HG02759 (cell line): Measurements from ENCODE around the gene PTPN7.
"Not testable (repeated sequence)": the region's sequence is repeated elsewhere in the genome, so short reads cannot be mapped to it uniquely, and the experiment has no call there.

Experiments used
- ATAC-seq: cut with Tn5 transposase; IDR thresholded peaks from one replicate; pipeline ENCODE4 v1.9.1; 2021; ENCODE audit warnings: mild to moderate bottlenecking, moderate library complexity; ENCODE audit not compliant: unreplicated experiment

PTPN7 gene

DNA sequence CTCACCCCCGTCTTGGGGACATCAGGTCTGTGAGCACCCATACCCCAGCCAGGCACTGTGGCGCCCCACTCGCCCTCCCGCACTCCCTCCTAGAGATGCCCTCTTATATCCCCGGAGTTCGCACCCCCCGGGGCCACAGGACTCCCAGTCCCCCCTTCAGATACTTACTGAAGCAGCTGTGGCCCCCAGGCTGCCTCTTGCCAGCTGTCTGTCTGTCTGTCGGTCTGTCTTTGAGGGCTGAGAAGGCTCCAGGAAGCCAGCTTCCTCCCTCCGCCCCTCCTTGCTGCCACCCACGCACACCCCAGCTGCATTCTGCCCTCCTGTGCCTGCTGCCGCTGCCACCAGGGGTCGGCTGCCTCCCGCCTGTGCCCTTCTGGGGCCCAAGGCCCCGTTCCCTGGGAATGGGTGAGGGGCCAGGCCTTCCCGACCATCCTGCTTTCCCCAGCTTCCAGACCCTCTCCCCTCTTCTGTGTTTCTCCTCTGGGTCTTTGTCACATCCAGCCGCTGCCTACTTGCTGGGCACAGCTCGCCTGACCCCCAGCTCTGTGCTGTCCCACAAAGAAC is at the start of gene PTPN7:
PTPN7 (minus strand) TSS at position 226 of the 564 bp plus-strand sequence. CDS start 1,200 bp downstream, outside the sequence.
- ATAC-seq: peak; percentile 65

DNA sequence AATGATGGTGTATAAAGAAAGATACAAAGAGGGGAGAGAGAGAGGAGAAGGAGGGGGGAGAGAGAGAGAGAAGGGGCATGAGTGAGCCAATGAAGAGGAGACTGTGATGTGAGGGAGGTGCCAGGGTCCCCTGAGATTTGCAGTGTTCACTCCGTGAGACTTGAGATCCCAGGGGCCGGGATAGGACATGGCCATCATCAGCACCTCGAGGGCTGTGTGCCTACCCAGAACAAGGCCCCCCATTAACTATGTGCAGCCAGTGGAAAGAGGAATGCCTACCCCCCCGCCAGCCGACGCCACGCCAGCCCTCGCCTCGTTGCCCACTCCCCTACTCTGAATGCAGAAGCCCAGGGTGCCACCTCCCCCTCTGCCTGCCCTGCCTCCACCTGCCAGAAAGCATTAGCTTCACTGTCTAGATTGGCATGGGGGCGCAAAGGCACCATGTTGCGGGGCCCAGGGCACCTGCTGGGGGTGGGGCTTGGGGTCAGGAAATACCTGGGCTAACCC is 48.0 kb upstream of the PTPN7 start:
- no peak for ATAC-seq

DNA sequence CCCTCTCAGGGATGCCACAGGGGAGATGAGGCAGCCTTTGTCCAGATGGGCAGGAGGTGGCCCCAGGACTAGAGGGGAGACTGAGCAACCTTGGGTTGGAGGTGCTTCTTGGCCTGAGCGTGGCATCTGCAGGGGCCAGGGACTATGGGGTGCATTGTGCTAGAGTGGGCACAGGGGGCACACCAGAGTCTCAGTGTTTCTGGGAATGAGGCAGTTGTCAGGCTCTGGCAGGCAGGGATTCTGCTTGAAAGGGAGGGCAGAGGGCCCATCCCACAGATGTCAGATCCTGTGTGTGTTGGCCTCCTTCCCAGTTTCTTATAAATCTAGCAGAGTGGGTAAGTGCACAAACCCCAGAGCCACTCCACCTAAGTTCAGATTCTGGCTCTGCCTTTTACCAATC is 46.9 kb upstream of the PTPN7 start:
- no peak for ATAC-seq

DNA sequence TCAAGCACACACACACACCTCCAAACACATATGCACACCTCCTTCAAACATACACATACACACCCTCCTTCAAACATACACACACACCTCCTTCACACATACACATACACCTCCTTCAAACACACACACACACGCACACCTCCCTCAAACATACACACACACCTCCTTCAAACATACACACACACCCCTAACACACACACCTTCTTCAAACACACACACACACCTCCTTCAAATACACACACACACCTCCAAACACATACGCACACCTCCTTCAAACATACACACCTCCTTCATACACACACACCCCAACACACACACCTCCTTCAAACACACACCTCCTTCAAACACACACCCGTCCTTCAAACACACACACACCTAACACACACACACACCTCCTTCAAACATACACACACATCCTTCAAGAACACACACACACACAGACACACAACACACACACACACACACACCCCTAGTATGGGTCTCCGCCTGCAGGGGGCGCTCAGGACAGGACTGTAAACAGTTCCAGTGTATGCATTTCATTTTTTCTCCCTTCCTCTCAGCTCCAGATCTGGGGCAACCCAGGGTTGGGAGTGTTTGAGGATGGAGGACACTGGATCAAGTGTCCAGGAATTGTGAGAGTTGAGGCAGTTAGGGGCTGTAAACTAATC is 45.3 kb upstream of the PTPN7 start:
- no peak for ATAC-seq

DNA sequence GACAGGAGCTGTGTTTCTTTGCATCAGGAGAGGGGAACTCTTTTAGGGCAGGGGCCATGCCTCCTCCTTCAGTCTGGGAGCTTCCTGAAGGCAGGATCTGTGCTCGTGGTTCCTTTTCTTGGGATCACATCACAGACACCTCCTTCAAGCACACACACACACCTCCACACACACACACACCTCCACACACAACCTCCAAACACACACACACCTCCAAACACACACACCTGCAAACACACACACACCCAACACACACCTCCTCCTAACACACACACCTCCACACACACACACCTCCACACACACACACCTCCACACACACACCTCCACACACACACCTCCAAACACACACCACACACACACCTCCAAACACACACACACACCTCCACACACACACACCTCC is 43.7 kb upstream of the PTPN7 start:
- no peak for ATAC-seq

DNA sequence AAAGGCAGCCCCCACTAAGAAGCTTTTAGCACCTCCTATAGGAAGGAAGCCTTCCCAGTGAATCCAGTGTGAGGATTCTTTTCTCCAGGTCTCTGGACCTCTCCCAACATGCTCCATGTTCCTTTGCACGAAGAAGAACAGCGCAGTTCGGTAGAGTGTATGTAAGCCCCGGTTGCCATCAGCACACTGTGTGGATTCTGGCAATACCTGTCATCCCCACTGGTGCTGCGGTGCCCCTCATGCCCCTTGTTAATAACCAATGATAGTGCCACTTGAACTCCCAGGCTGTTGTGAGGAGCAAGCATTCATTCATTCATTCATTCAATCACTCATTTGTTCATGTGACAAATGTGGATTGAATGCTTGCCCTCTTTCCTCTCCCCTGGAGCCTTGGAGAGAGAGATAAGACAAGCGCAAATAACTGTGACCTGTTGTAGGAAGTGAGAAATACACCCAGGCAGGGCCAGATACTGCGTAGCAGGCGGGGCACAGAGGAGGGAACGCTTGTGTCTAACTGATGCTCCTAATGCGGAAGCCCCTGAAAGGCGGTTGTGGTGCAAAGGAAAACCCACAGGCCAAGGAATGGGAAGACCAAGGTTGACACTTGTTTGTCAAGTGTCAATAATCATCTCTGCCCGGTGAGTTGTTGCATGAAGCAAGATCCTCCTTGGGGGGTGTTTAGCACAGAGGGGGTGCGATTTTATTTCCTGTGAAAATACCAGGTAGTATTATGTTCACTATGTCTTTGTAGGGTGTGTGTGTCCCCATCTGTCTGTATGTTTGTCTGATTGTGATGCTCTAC is 43.0 kb upstream of the PTPN7 start:
- no peak for ATAC-seq

DNA sequence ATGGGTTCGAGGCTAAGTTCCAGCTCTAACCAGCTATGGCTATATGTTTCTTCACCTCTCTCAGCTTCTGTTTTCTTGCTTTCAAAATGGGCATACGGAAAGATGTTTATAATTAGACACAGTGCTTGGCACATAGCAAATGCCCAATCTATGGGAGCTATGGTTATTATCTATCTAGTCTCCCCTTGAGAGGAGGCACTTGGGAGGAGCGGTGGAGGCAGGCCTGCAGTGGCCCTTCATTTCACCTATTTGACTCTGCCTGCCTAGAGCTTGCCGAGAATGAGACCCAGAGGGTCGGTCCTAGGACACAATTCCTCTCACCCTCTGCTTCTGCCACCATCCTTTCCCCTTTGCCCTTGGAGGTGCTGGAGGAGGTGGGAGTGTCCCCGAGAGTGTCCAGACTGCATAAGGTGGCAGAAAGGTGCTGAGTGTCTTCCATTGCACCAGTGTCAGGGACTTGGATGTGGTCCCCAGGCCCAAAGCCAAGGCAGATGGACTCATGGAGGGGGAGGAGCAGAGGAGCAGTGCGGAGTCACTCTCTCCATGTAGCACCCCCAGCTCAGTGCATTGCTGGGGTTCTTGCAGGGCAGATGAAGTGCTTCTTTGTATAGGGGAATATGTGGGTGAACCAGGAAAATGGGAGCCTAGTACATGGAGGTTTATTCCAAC is 42.2 kb upstream of the PTPN7 start:
- ATAC-seq: no peak

DNA sequence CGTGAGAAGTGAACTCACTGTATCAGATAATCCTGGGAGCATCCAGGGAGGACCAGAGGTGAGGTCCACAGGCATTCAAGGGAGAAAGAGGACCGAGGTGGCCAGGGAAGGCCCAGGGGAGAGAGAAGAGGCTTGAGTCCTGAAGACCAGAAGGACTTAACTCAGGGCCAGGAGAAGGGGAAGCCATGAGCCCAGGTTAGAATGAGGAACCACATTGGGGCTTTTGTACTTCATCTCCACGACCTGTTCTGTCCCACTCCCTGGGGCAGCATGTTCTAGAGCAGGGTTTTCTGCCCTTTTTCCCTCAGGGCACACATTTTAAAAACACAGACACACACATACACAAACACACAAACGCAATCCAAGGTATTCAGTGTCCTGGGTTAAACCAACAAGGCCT is 41.6 kb upstream of the PTPN7 start:
- no peak for ATAC-seq

DNA sequence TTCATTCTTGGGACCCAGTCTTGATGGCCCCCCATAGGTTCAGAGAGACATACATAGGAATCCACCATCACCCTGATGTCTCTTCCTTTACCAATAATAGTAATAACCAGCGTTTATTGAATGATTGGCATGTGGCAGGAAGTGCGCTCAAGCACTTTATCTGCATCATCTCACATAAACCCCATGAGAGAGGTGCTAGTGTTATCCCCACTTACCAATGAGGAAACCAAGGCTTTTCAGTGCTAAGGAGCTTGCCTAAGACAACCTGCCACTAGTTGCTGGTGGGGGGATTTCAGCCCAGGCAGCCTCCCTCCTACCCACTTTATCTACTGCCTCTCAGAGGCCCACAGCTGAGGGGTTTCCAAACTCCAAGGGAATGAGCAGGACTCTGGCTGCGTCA is 40.9 kb upstream of the PTPN7 start:
- no peak for ATAC-seq

DNA sequence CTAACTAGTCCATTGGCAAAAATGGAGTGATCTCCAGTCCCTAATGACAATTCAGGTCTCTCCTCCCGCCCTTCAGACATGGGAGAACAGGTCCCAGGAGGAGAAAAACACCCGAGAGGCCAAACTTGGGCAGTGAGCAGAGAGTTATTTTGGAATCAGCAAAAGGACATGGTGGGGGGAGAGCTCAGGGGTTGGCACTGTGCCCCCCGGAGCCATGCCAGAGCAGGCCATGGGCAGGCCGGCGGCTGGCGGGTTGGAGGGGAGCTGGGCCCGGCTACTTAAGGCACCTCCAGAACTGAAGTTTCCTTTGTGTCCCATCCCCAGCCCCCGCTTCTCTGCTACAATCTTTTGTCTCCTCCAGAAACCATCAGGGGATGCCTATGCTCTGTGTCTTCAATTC is 40.3 kb upstream of the PTPN7 start:
- no peak for ATAC-seq

DNA sequence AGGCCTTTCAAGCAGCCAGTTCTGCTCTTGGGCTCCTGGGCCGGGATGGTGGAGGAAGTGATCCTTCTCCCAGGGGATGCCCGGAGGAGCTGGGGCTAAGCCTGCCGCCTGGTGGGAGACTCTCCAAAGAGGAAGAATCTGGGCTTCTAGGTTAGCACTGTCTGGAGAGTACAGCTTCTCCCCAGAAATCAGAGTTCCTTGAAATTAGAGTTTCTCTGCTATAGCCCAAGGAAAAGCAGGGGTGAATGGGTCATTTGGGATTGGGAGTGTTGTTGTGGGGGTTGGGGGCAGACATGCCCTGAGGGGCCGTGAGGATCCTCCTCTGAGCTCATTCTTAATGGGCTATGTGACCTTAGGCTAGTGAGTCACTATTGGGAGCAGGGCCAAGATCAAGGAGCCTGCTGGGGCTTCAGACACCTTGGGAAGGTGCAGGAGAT is 39.7 kb upstream of the PTPN7 start:
- ATAC-seq: no peak

DNA sequence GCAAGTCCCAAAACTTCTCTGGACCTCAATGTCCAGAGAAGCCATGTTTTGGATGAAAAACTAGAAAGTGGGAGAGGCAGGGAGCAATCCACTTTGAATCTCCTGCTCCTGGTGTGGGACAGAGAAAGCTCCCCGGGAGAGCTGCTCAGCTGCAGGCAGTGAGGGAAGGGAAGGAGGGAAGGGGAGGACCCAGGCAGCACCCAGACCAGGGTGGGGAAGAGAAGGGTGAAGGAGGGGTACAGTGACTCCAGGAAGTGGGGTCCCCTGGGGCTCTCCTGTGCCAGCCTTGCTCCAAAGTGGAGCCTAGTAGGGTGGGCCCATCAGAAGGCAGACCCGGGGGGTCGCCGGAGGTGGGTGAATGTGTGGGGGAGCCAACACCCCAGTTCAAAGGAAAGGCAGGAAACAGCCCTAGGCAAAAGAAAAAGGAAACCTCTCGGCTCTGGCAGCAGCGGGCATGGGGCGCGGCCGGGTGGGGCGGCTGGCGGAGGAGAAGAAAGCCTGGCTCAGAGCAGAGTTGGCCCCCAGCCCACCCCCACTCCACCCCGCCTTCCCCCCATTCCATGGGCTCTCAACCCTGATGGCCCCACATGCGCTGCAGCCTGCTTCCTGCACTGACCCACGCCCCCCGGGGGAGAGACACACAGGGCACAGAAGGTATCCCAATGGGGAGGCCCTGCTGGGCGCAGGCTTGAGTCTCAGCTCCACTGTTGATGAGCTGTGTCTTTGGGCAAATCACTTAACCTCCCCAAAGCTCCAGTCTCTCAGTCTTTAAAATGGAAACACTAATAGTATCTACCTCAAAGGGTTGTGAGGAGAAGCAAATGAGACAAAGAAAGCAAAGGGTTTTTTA is 38.9 kb upstream of the PTPN7 start:
- no peak for ATAC-seq

DNA sequence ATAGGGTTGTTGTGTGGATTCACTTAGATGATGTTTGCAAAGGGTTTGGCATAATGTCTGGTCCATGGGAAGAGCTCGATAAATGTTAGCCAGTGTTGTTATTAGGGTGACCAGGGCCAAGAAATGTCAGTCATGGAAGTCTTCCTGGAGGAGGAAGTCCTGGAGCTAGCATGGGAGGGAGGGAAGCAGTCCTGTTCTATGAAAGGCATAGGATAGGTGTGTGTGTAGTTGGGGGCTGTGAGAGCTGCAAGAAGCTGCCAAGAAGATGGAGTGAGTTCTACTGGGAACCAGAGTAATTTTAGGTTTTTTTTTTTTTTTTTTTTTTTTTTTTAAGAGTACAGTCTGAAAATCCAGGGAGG is 37.9 kb upstream of the PTPN7 start:
- no peak for ATAC-seq

DNA sequence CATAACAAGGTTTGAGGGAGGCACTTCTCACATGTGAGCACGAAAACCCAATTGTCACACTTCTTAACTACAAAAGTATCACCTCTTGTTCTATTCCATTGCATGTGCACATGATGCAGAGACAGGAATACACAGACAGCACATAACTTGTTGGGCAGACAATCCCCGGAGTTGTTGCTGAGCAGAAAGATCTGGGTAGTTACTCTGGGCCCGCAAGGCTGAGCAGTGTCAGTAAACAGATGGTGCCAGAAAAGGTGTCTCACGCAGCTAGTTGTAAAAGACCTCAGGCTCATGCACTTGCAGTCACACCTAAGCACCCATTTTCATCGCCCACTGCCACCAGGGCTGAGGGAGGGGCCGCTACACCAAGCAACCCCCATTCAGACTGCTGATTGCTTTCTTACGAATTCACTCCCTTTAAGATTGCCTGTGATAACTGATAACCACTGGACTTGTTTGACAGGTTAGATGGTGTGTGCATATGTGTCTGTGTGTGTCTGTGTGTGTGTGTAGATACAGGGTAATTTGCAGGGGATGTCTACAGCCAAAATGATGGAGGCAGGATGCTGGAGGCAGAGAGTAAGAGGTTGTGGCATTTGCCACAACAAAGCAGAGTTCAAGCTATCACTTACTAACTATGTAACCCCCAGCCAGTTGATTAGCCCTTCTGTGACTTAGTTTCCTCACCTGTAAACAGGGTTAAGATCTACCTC is 37.4 kb upstream of the PTPN7 start:
- no peak for ATAC-seq

DNA sequence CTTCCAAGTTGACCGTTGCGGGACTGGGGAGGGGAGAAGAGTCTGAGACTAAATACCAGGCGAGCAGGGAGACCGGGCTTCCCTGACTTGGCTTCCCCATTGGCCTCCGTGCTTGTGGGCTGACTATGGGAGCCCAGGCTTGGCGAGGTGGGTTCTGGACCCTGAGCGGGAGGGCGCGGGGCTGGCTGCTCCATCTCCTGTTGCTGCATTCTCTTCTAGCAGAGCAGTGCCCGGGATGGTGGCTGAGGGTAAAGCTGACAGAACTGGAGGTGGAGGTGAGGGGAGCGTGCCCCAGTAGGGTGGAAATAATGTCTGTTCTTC is 33.9 kb upstream of the PTPN7 start:
- no peak for ATAC-seq

DNA sequence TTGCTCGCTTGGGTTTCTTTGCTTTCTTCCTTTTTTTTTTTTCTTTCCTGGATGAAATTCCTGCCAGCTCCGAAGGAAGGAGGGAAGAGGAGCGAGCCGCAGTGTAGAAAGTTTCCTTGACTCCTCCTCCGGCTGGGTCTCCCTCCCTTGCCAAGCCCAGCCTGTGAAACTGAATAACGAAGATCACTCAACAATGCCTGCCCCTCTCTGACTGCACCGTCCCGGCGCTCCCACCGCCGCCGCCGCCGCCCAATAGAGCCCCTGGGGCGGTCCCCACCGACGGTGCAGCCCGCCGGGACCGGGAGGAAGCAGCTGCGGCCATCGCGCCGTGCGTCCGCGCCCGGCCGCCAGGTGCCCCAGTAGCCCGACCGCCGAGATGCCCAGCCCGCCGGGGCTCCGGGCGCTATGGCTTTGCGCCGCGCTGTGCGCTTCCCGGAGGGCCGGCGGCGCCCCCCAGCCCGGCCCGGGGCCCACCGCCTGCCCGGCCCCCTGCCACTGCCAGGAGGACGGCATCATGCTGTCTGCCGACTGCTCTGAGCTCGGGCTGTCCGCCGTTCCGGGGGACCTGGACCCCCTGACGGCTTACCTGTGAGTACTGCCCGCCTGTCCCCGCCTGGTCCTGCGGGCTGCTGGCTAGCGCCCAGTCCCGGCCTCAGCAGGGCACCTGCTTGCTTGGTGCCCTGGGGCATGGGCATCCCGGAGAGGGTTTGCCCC is 33.4 kb upstream of the PTPN7 start, which contains the start of gene LGR6:
LGR6 (plus strand) TSS at position 186 of the 714 bp plus-strand sequence; CDS start at position 377, 191 bp downstream.
- no peak for ATAC-seq

DNA sequence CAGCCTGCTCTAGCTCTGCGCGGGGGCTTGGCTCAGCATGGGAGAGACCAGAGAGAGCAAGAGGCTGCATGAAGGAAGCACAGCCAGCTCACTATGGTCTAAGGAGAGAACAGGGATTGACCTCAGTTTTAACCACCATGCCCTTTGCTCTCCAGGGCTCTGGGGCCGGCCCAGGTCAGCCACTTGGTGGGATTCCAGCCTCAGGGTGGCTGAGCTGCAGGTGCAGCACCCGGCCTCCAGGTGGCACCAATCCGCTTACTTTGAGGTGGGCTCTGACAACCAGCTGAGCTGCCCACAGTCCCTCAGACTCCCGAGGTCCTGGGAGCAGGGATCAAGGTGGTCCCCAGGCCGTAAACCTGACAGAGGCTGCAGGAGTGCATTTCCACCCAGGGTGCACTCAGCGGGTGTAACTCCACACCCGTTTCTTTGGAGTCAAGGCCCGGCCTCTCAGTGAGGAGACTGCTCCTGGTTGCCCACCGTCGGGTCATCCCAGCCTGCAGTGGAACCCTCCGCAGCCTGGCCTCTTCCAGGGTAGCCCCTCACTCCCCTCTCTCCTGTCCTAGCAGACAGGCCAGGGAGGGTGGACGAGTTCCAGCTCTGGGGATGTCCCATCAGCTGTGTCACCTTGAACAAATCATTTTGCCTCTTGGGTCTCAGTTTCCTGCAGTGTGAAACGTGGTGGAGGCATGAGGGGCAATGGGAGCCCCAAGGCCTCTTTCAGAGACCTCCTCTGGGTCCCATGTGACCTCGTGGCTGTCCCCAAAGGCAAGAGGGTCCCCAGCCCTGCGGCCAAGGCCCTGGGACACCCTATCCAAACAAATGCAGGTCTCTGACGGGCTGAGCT is 32.6 kb upstream of the PTPN7 start:
- no peak for ATAC-seq

DNA sequence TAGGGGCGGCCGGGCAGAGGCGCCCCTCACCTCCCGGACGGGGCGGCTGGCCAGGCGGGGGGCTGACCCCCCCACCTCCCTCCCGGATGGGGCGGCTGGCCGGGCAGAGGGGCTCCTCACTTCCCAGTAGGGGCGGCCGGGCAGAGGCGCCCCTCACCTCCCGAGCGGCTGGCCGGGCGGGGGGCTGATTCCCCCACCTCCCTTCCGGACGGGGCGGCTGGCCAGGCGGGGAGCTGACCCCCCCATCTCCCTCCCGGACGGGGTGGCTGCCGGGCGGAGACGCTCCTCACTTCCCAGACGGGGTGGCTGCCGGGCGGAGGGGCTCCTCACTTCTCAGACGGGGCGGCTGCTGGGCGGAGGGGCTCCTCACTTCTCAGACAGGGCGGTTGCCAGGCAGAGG is 31.0 kb upstream of the PTPN7 start:
- ATAC-seq: not testable (repeated sequence)
